NCI-H510A (cell line): Measurements from ENCODE around the gene TTYH1.
"Not testable (repeated sequence)": the region's sequence is repeated elsewhere in the genome, so short reads cannot be mapped to it uniquely, and the experiment has no call there.

Source experiments
- DNase-seq: peaks from one replicate; lab custom pipeline; 2025; lab: John Stamatoyannopoulos, UW

Gene TTYH1

GRCh38 chr19:54444737-54445136 lies 29.5 kb downstream of the TTYH1 start:
- no peak for DNase-seq

- not testable (repeated sequence) for DNase-seq
Measured at GRCh38 chr19:54446349-54446748, 31.1 kb downstream of the TTYH1 start.

DNA sequence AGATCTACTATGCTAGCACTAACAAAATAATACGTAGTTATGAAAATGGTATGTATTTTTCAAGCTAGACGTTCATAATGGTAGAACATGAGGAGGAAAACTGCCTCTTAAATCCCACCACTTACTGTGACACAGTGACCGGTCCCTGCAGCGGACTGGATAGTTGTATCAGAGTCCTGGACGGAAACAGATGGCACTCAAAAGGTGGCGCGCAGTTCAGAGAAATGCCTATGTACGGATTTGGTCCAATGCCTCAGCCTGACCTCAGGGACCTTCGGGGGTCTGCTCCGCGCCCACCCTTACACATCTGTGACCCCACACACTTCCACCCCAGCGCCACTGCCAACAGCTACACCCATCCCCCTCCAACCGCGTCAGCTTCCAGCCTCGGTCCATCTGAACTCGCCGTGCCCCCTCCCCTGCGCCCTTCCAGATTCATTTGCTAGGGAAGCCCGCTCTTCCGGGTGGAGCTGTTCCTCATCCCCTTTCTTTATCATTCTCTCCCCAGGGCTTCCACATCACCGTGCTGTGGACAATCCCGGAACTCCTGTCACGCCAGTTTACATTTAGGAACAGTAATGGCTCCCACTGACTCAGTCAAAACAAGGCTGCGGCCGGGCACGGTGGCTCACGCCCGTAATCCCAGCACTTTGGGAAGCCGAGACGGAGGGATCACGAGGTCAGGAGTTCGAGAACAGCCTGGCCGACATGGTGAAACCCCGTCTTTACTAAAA lies 32.9 kb downstream of the TTYH1 start:
- no peak for DNase-seq

- DNase-seq = peak; percentile 90
Measured at GRCh38 chr19:54448774-54449700, 33.8 kb downstream of the TTYH1 start, which contains the start of gene LENG8. Gene LENG8, plus strand, starts transcription at chr19:54449199. Its CDS starts 2,146 bp downstream, at chr19:54451345.

DNA sequence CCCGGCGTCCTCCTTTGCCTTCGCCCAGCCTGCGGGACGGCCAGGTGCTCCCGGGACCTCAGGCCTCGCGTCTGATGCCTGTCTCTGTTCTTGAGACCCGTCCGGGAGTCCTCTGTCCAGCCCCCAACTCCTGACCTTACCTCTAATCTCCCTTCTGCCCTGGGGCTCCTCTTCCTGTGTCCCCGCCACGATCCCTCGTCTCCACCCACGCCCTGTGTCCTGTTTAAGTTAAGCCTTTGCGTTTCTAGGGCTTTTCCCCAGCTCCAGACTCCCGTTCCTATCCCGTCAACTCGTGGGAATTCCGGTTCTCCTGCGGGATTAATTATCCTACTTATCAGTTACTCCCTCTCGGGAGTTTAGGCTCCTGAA lies 34.4 kb downstream of the TTYH1 start:
- no peak for DNase-seq

- no peak for DNase-seq
Measured at GRCh38 chr19:54451331-54451871, 36.1 kb downstream of the TTYH1 start.

- DNase-seq = no peak
Measured at GRCh38 chr19:54451997-54452396, 36.7 kb downstream of the TTYH1 start.

DNA sequence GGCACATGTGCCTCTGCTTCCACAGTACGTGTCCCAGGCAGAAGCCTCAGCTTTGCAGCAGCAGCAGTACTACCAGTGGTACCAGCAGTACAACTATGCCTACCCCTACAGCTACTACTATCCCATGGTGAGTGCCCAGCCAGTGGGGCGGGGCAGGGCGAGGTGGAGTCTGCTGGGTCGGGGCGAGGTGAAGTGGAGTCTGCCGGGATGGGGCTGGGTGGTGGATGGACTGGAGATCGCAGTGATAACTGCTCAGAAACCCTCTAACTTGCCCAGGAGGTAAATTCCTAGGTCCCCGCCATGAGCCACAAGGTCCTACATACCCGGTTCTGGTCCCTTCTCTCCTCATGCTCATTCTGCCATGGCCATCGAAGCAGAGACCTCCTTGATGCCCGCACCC lies 37.4 kb downstream of the TTYH1 start:
- no peak for DNase-seq

DNA sequence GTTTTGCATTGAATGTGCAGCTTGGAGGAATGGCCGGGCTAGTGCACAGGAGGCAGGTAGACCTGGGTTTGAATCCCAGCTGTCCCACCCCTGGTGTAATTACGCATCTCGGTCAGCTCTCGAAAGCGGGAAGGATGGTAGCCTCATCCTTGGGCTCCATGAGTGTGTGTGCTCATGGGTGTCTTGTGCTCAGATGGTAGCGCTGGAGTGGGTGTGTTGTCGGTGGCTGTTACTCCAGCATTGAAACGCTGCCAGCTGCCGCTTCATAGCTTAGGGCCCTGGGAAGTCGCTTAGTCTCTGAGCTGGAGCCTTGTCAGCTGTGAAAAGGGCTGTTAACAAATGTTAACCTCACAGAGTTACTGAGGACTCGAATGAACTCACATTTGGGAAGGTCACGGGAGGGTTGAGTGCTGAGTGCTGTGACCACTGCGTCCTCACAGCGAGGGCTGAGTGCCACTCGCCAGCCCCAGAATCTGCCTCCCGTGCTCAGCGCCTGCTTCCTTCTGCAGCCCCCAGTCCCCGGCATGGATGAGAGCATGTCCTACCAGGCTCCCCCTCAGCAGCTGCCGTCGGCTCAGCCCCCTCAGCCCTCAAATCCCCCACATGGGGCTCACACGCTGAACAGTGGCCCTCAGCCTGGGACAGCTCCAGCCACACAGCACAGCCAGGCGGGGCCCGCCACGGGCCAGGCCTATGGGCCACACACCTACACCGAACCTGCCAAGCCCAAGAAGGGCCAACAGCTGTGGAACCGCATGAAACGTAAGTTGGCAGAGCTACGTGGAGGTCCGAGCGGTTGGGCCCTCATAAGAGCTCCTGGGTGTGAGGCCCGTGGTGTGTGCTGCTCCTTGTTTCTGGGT lies 38.9 kb downstream of the TTYH1 start:
- no peak for DNase-seq

GRCh38 chr19:54454781-54455675 lies 39.8 kb downstream of the TTYH1 start:
- no peak for DNase-seq

- DNase-seq = no peak
Measured at GRCh38 chr19:54455786-54456422, 40.6 kb downstream of the TTYH1 start.

- DNase-seq = no peak
Measured at GRCh38 chr19:54456423-54457373, 41.4 kb downstream of the TTYH1 start.

GRCh38 chr19:54457773-54458647 lies 42.7 kb downstream of the TTYH1 start:
- DNase-seq = no peak

GRCh38 chr19:54458648-54459281 lies 43.5 kb downstream of the TTYH1 start:
- no peak for DNase-seq

DNA sequence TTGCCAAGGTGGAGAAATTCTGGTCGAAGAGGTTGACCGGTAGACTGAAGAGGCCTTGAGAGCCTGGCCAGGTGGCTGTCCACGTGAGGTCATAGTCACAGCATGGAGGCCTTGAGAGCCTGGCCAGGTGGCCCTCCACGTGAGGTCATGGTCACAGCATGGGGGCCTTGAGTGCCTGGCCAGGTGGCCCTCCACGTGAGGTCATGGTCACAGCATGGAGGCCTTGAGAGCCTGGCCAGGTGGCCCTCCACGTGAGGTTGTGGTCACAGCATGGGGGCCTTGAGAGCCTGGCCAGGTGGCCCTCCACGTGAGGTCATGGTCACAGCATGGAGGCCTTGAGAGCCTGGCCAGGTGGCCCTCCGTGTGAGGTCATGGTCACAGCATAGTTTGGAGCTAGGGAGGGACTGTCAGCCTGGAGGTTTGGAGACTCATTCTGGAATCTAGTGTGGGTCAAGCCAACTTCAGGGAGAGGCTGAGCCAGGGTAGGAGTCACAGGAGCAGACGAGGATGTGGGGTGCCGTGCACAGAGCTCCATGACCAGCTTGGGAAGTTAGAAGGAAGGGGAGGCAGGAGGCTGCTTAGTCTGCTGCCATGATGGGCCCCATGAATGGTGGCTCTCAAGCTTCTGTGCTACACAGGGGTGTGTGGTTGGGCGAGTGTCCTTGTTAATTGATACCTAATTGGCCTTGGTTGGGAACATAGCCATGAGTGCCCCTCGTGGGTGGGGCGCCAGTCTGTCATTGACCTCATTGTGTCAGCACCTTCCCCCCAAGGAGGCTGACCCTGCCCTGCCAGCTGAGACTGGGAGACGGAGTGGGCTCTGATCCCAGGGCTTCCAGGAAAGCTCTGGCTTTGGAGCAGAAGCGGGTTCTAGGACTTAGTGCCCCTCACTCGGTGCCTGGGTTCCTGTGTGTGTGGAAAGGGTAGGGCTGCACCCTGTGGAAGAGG lies 44.3 kb downstream of the TTYH1 start:
- DNase-seq = no peak

GRCh38 chr19:54460230-54461005 lies 45.2 kb downstream of the TTYH1 start:
- no peak for DNase-seq
